Endothelial cell of umbilical vein (primary cell): ENCODE results near the gene CNFN. TPM values are rescaled to one million over a fixed set of nuclear protein-coding genes. Genes with fewer than 3 reads are reported as not detected.

Source experiments
- BruUV-seq: library from RNA; stranded (reverse); fragments of 400-500 nt; replicated peaks from 2 replicates; lab custom pipeline; 2021; lab: Mats Ljungman, UMichigan
- CTCF ChIA-PET: fragments of 300-600, 350-600 bp; sonication (Branson Sonifier 250); formaldehyde crosslinking; loops from one replicate; lab custom pipeline; 2021; ENCODE audit warnings: antibody characterized with exemption, inconsistent platforms; lab: Charles Lee
- POLR2A ChIA-PET: fragments of 300-600, 350-600 bp; sonication (Branson Sonifier 250); formaldehyde crosslinking; loops from one replicate; lab custom pipeline; 2021; ENCODE audit warnings: antibody characterized with exemption, inconsistent platforms; lab: Charles Lee
- DNase-seq: peaks from one replicate; pipeline ENCODE4 v3.0.0-alpha.2; 2011; ENCODE audit warnings: low read depth, low spot score
- FAIRE-seq: peaks from 2 replicates; lab custom pipeline; 2011; peaks lifted over from hg19 to GRCh38; lab: Jason Lieb, UNC
- H2AFZ ChIP-seq: 2 replicates; pipeline ENCODE4 v1.6.0; 2012; ENCODE audit warnings: low read depth, low read length, control low read depth, inconsistent platforms
- H3K27ac ChIP-seq: 2 replicates; pipeline ENCODE4 v1.5.1; 2011; ENCODE audit warnings: low read depth, mild to moderate bottlenecking, control low read depth, low read length, moderate library complexity; ENCODE audit not compliant: insufficient read depth
- H3K27me3 ChIP-seq, 2 experiments: 2 replicates each; pipeline versions ENCODE4 v1.6.0 to v1.6.1; 2011; ENCODE audit warnings: low read length in 2 of 2, mixed read lengths in 1 of 2; ENCODE audit not compliant: control insufficient read depth in 2 of 2, insufficient read depth in 2 of 2
- H3K36me3 ChIP-seq, 2 experiments: 2 replicates in 1 of 2; 3 replicates in 1 of 2; pipeline ENCODE4 v1.5.1; 2011; ENCODE audit warnings: low read length in 2 of 2, mild to moderate bottlenecking in 1 of 2, moderate library complexity in 1 of 2; ENCODE audit not compliant: control insufficient read depth in 2 of 2, insufficient read depth in 2 of 2; ENCODE audit errors: extremely low read depth in 1 of 2
- H3K4me1 ChIP-seq: 3 replicates; pipeline ENCODE4 v1.5.1; 2011; ENCODE audit warnings: mild to moderate bottlenecking, low read length; ENCODE audit not compliant: control insufficient read depth, insufficient read depth; ENCODE audit errors: extremely low read depth
- H3K4me2 ChIP-seq: 2 replicates; pipeline ENCODE4 v1.6.1; 2011; ENCODE audit warnings: low read length, control low read depth, mixed read lengths; ENCODE audit not compliant: insufficient read depth
- H3K4me3 ChIP-seq, 3 experiments: fragments of 200-600 bp in 1 of 3; sonication (generic), shearing (Covaris generic) in 1 of 3; replicated peaks in 1 of 3; 2 replicates each; pipeline ENCODE4 v1.5.1; 2011 to 2016; ENCODE audit warnings: control low read depth in 3 of 3, low read length in 3 of 3, mild to moderate bottlenecking in 2 of 3, inconsistent platforms in 1 of 3, low read depth in 1 of 3, moderate library complexity in 1 of 3; ENCODE audit not compliant: insufficient read depth in 1 of 3
- H3K79me2 ChIP-seq: 2 replicates; pipeline ENCODE4 v1.6.0; 2012; ENCODE audit warnings: low read length, inconsistent platforms; ENCODE audit not compliant: control insufficient read depth, insufficient read depth
- H3K9ac ChIP-seq: replicated peaks from 2 replicates; pipeline ENCODE3; 2011; ENCODE audit warnings: low read length, control low read depth; ENCODE audit not compliant: insufficient read depth; ENCODE audit errors: extremely low read depth
- H3K9me1 ChIP-seq: replicated peaks from 3 replicates; pipeline ENCODE4 v1.6.0; 2011; ENCODE audit warnings: mild to moderate bottlenecking, low read length; ENCODE audit not compliant: control insufficient read depth, insufficient read depth; ENCODE audit errors: extremely low read depth
- H3K9me3 ChIP-seq: replicated peaks from 2 replicates; pipeline ENCODE4 v1.5.1; 2012; ENCODE audit warnings: low read length, inconsistent platforms; ENCODE audit not compliant: control insufficient read depth, insufficient read depth
- H4K20me1 ChIP-seq: replicated peaks from 2 replicates; pipeline ENCODE3; 2011; ENCODE audit warnings: mild to moderate bottlenecking, low read length; ENCODE audit not compliant: control insufficient read depth, insufficient read depth; ENCODE audit errors: extremely low read depth
- CTCF ChIP-seq, 2 donors: IDR thresholded peaks; 1 replicate in 1 of 2; 2 replicates in 1 of 2; pipeline ENCODE4 v1.5.1; 2011; ENCODE audit warnings: low read length in 2 of 2, mild to moderate bottlenecking in 2 of 2, moderate library complexity in 2 of 2, control low read depth in 1 of 2, inconsistent platforms in 1 of 2, low read depth in 1 of 2; ENCODE audit not compliant: insufficient read depth in 1 of 2; ENCODE audit errors: extremely low read depth in 1 of 2
- EZH2 ChIP-seq: IDR thresholded peaks from 2 replicates; pipeline ENCODE4 v1.6.1; 2012; ENCODE audit warnings: borderline replicate concordance, low read depth, mild to moderate bottlenecking, moderate library complexity, low read length, inconsistent platforms; ENCODE audit not compliant: severe bottlenecking
- FOS ChIP-seq: IDR thresholded peaks from 2 replicates; pipeline ENCODE4 v1.6.1; 2011; ENCODE audit warnings: mild to moderate bottlenecking, low read length, moderate library complexity, borderline replicate concordance; ENCODE audit not compliant: insufficient read depth
- GATA2 ChIP-seq: IDR thresholded peaks from 2 replicates; pipeline ENCODE4 v1.7.0; 2011; ENCODE audit warnings: low read depth, mild to moderate bottlenecking, moderate library complexity, mixed read lengths, low read length; ENCODE audit not compliant: insufficient read length, insufficient read depth
- JUN ChIP-seq: IDR thresholded peaks from 2 replicates; pipeline ENCODE4 v1.6.1; 2011; ENCODE audit warnings: borderline replicate concordance, low read depth; ENCODE audit not compliant: insufficient read length, insufficient read depth
- MAX ChIP-seq: IDR thresholded peaks from 2 replicates; pipeline ENCODE4 v1.6.1; 2011; ENCODE audit not compliant: insufficient read depth, insufficient read length
- MYC ChIP-seq: IDR thresholded peaks from one replicate; pipeline ENCODE4 v1.6.1; 2011; ENCODE audit warnings: mild to moderate bottlenecking, low read depth, low read length
- POLR2A ChIP-seq: IDR thresholded peaks from 2 replicates; pipeline ENCODE4 v1.6.1; 2012; ENCODE audit warnings: low read depth, mild to moderate bottlenecking, control low read depth, low read length
- POLR2AphosphoS5 ChIP-seq: IDR thresholded peaks from 2 replicates; pipeline ENCODE4 v1.6.1; 2012; ENCODE audit warnings: low read depth, mild to moderate bottlenecking, control low read depth, low read length, moderate library complexity; ENCODE audit not compliant: insufficient read depth
- dilution Hi-C: fragments of 300-500 bp; cut with MboI; formaldehyde crosslinking; loops from one replicate; pipeline ENCODE4 v1.15.0; 2019; ENCODE audit warnings: low sequenced_read_pairs; ENCODE audit not compliant: extremely low pct_ligation_motif_present
- intact Hi-C: fragments of 100-400 bp; cut with micrococcal nuclease; formaldehyde crosslinking; loops from one replicate; pipeline ENCODE4 v1.10.0; 2022
- polyA plus RNA-seq, 4 experiments: library from polyadenylated mRNA; depleted of rRNA in 3 of 4; stranded (reverse) in 3 of 4; unstranded in 1 of 4; fragments of >200 nt; gene quantifications; 2 replicates each; pipeline versions ENCODE4 v1.2.1 to v1.2.3, GENCODE V29; 2011 to 2012; ENCODE audit warnings: missing spikeins in 1 of 4
- total RNA-seq: library from RNA; stranded (reverse); gene quantifications from 2 replicates; pipeline ENCODE4 v1.2.3, GENCODE V29; 2021

CNFN gene
- total and polyA plus RNA-seq, 2 donors (not counting 3 experiments of a cell fraction or from before 2014, with no cell fraction given), result 0.23 to 0.73 TPM

GRCh38 chr19:42412227-42412626, 22.1 kb upstream of the CNFN start:
- H3K27ac ChIP-seq, result no peak overlapping the region
- BruUV-seq, result no TSS peak
- H3K4me2 ChIP-seq, result no peak overlapping the region
- dilution Hi-C loops (no loop called here), intact Hi-C loops (no loop called here)
- no peak overlapping the region for H2AFZ ChIP-seq
- no peak for FAIRE-seq
- H3K4me3 ChIP-seq, result no peak overlapping the region
- H3K79me2 ChIP-seq, result no peaks in the 10 kb centered on the region
- ChIA-PET POLR2A (interaction anchor here (0.6 kb wide), 1 partner anchor 1238 kb away, joined by 4 read pairs; no protein-coding TSS in a partner anchor), CTCF (interaction anchor here (1.4 to 2.2 kb wide), 3 partner anchors 8 to 28 kb away, joined by 4 to 14 read pairs (median 4); no protein-coding TSS in a partner anchor)
- TF ChIP-seq CTCF (IDR thresholded peaks at IDR 0.05; ENCODE audit: extremely low read depth in 1 of 2, insufficient read depth in 1 of 2, low read depth in 1 of 2, low read length in 2 of 2) (no peak), POLR2A (no peak), POLR2AphosphoS5 (no peak), GATA2 (no peak), FOS (no peak), JUN (no peak), EZH2 (no peak), MAX (no peak), MYC (no peak)
- H3K27me3 ChIP-seq, result no peaks in the 10 kb centered on the region
- no peaks in the 10 kb centered on the region for H3K36me3 ChIP-seq
- no peaks in the 10 kb centered on the region for H3K9me3 ChIP-seq
- DNase-seq, result no peak
- no peaks in the 10 kb centered on the region for H3K4me1 ChIP-seq
- H3K9me1 ChIP-seq, result no peaks in the 10 kb centered on the region
- H4K20me1 ChIP-seq, result no peaks in the 10 kb centered on the region
- H3K9ac ChIP-seq, result no peak overlapping the region
